HCT116 (cell line): ENCODE data around the gene LRRC1. TPM values are rescaled to one million over a fixed set of nuclear protein-coding genes. Genes with fewer than 3 reads are reported as not detected.

Experiments used
- ATAC-seq: fragments of 200-7000 bp; cut with Tn5 transposase; 2 replicates; pipeline ENCODE4 v1.9.1; 2020; ENCODE audit warnings: mild to moderate bottlenecking, moderate library complexity
- BruUV-seq: library from RNA; stranded (reverse); fragments of 400-500 nt; replicated peaks from 2 replicates; lab custom pipeline; 2021; lab: Mats Ljungman, UMichigan
- CTCF ChIA-PET: fragments of 300-600 bp; sonication (Branson Sonifier 250); formaldehyde crosslinking; loops from one replicate; lab custom pipeline; 2021; ENCODE audit warnings: antibody characterized with exemption; lab: Charles Lee
- POLR2A ChIA-PET: fragments of 300-600, 350-600 bp; sonication (Branson Sonifier 250); formaldehyde crosslinking; loops from one replicate; lab custom pipeline; 2021; ENCODE audit warnings: antibody characterized with exemption; lab: Charles Lee
- RAD21 ChIA-PET, 2 experiments: fragments of 300-600 bp; sonication (Branson Sonifier 250); formaldehyde crosslinking; loops; one replicate each; lab custom pipeline; 2023; ENCODE audit warnings: low total read pairs in 2 of 2; ENCODE audit not compliant: uncharacterized antibody in 2 of 2, unreplicated experiment in 2 of 2, low non-redundant PET in 1 of 2; lab: Charles Lee
- DNase-seq: peaks from one replicate; pipeline ENCODE4 v3.0.0-alpha.2; 2010; ENCODE audit warnings: low read depth, low spot score
- H2AFZ ChIP-seq: fragments of 200-600 bp; shearing (Covaris generic), sonication (generic); 2 replicates; pipeline ENCODE4 v1.6.1; 2017; ENCODE audit warnings: low read depth, mixed run types, mixed read lengths, antibody characterized with exemption, low read length; ENCODE audit not compliant: poor library complexity, severe bottlenecking
- H3K27ac ChIP-seq: 2 replicates; pipeline ENCODE4 v1.5.1; 2012; ENCODE audit warnings: low read depth, low read length
- H3K27me3 ChIP-seq: fragments of 200-600 bp; sonication (generic); 2 replicates; pipeline ENCODE4 v1.6.1; 2016; ENCODE audit warnings: mixed run types, low read length, mixed read lengths; ENCODE audit not compliant: insufficient read depth
- H3K36me3 ChIP-seq, 2 experiments: fragments of 200-500 bp in 1 of 2; fragments of 200-600 bp in 1 of 2; sonication (Bioruptor generic) in 1 of 2; sonication (generic) in 1 of 2; 2 replicates each; pipeline versions ENCODE4 v1.5.1 to v1.6.1; 2014 to 2016; ENCODE audit warnings: low read length in 2 of 2, inconsistent platforms in 1 of 2, mixed read lengths in 1 of 2, mixed run types in 1 of 2; ENCODE audit not compliant: insufficient read depth in 2 of 2, control insufficient read depth in 1 of 2
- H3K4me1 ChIP-seq, 2 experiments: fragments of 200-600 bp in 1 of 2; sonication (generic) in 1 of 2; 2 replicates each; pipeline versions ENCODE4 v1.5.1 to v1.6.1; 2012 to 2017; ENCODE audit warnings: low read length in 2 of 2, inconsistent platforms in 1 of 2, mild to moderate bottlenecking in 1 of 2, mixed read lengths in 1 of 2, mixed run types in 1 of 2, moderate library complexity in 1 of 2; ENCODE audit not compliant: insufficient read depth in 2 of 2, control insufficient read depth in 1 of 2
- H3K4me2 ChIP-seq: fragments of 200-600 bp; sonication (generic); 2 replicates; pipeline ENCODE4 v1.6.1; 2017; ENCODE audit warnings: mixed run types, low read length, mixed read lengths
- H3K4me3 ChIP-seq, 2 experiments: fragments of 200-600 bp in 1 of 2; sonication (generic) in 1 of 2; replicated peaks in 1 of 2; 2 replicates each; pipeline ENCODE4 v1.5.1; 2011 to 2016; ENCODE audit warnings: low read length in 2 of 2, control low read depth in 1 of 2, low read depth in 1 of 2, mild to moderate bottlenecking in 1 of 2, mixed read lengths in 1 of 2, mixed run types in 1 of 2
- H3K79me2 ChIP-seq: fragments of 200-600 bp; sonication (generic); 2 replicates; pipeline ENCODE4 v1.6.1; 2017; ENCODE audit warnings: mild to moderate bottlenecking, mixed run types, low read length, moderate library complexity, mixed read lengths; ENCODE audit not compliant: insufficient read depth
- H3K9ac ChIP-seq: fragments of 200-600 bp; sonication (generic); 2 replicates; pipeline ENCODE4 v1.6.1; 2016; ENCODE audit warnings: low read length, mixed read lengths
- H3K9me2 ChIP-seq: fragments of 200-600 bp; sonication (generic), shearing (Covaris generic); 2 replicates; pipeline ENCODE4 v1.6.1; 2017; ENCODE audit warnings: mixed run types, mild to moderate bottlenecking, moderate library complexity; ENCODE audit not compliant: insufficient read depth
- H3K9me3 ChIP-seq, 2 experiments: fragments of 200-500 bp in 1 of 2; fragments of 200-600 bp in 1 of 2; sonication (Bioruptor generic) in 1 of 2; sonication (generic) in 1 of 2; 2 replicates each; pipeline ENCODE4 v1.6.1; 2014 to 2017; ENCODE audit warnings: low read length in 2 of 2, mixed read lengths in 2 of 2, inconsistent platforms in 1 of 2, low read depth in 1 of 2, mild to moderate bottlenecking in 1 of 2, mixed run types in 1 of 2, moderate library complexity in 1 of 2; ENCODE audit not compliant: control insufficient read depth in 1 of 2, insufficient read depth in 1 of 2
- H4K20me1 ChIP-seq: fragments of 200-600 bp; sonication (generic), shearing (Covaris generic); 2 replicates; pipeline ENCODE4 v1.6.1; 2017; ENCODE audit warnings: mixed run types, mild to moderate bottlenecking, moderate library complexity; ENCODE audit not compliant: insufficient read depth
- CEBPB ChIP-seq: IDR thresholded peaks from 2 replicates; pipeline ENCODE4 v1.6.1; 2012; ENCODE audit warnings: low read depth
- EGR1 ChIP-seq: IDR thresholded peaks from 2 replicates; pipeline ENCODE4 v1.6.1; 2012; ENCODE audit warnings: low read depth
- ELF1 ChIP-seq: IDR thresholded peaks from 2 replicates; pipeline ENCODE4 v1.6.1; 2012; ENCODE audit warnings: low read depth, borderline replicate concordance
- EZH2 ChIP-seq: fragments of 200-600 bp; sonication (generic); IDR thresholded peaks from 2 replicates; pipeline ENCODE4 v1.6.1; 2017; ENCODE audit warnings: antibody characterized with exemption, mixed run types
- JUND ChIP-seq: IDR thresholded peaks from 2 replicates; pipeline ENCODE4 v1.6.1; 2012
- POLR2A ChIP-seq: IDR thresholded peaks from 2 replicates; pipeline ENCODE4 v1.7.0; 2011; ENCODE audit warnings: borderline replicate concordance; ENCODE audit not compliant: insufficient read depth, insufficient read length; ENCODE audit errors: extremely low read depth
- RAD21 ChIP-seq: IDR thresholded peaks from 2 replicates; pipeline ENCODE4 v1.6.1; 2012; ENCODE audit warnings: low read depth, mild to moderate bottlenecking
- SP1 ChIP-seq: IDR thresholded peaks from 2 replicates; pipeline ENCODE4 v1.6.1; 2012; ENCODE audit warnings: low read depth
- TCF7L2 ChIP-seq: IDR thresholded peaks from 2 replicates; pipeline ENCODE4 v1.7.0; 2011; ENCODE audit warnings: borderline replicate concordance, inconsistent platforms; ENCODE audit not compliant: insufficient read depth, insufficient read length; ENCODE audit errors: extremely low read depth
- ZFX ChIP-seq: fragments of 450-650 bp; IDR thresholded peaks from 2 replicates; pipeline ENCODE4 v1.6.1; 2017
- intact Hi-C: fragments of 100-400 bp; cut with micrococcal nuclease; formaldehyde crosslinking; loops from 2 replicates; pipeline ENCODE4 v1.10.0; 2022
- total RNA-seq: library from RNA; stranded (reverse); gene quantifications from one replicate; pipeline ENCODE4 v1.2.1, GENCODE V29; 2021; ENCODE audit not compliant: unreplicated experiment
- TF ChIP-seq, protein P1 (sequence below): IDR thresholded peaks from 2 replicates; pipeline ENCODE4 v1.6.1; 2012
- TF ChIP-seq, protein P2 (sequence below): IDR thresholded peaks from 2 replicates; pipeline ENCODE4 v1.6.1; 2011; ENCODE audit warnings: mild to moderate bottlenecking, low read length, moderate library complexity; ENCODE audit not compliant: insufficient replicate concordance; ENCODE audit errors: extremely low read depth
- TF ChIP-seq, protein P3 (sequence below), 3 experiments: fragments of 200-600 bp in 1 of 3; sonication (generic) in 1 of 3; IDR thresholded peaks in 2 of 3; conservative IDR thresholded peaks in 1 of 3; 2 replicates each; pipeline ENCODE4 v1.5.1; 2012 to 2017; ENCODE audit warnings: low read depth in 2 of 3, low read length in 2 of 3, antibody characterized with exemption in 1 of 3, borderline replicate concordance in 1 of 3, control low read depth in 1 of 3, mild to moderate bottlenecking in 1 of 3, mixed read lengths in 1 of 3, mixed run types in 1 of 3, moderate library complexity in 1 of 3; ENCODE audit not compliant: insufficient read depth in 1 of 3
- TF ChIP-seq, protein P4 (sequence below): IDR thresholded peaks from 2 replicates; pipeline ENCODE4 v1.6.1; 2012; ENCODE audit warnings: low read depth

The LRRC1 gene
- total RNA-seq, 1 experiment from 2014 or later = 19.8 TPM

DNA sequence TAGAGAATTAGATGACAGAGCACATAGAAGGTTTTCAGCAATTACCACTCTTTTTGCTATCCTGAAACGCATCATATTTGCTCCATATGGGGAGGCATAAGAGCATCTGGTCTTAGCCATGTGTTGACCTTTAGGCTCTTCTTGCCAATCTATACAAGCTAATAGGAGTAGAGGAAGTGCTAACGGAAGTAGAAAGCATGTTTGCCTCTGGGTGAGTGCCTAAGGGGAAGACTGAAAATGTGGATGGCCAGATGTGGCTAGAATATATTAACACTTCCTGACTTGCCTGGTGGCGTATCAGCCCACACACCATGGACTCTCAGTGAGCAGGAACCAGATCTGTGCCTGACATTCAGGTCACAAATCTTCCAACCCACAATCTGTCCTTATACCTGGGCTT lies 136.3 kb downstream of the LRRC1 start:
- H4K20me1 ChIP-seq = no peaks in the 10 kb centered on the region
- H3K9me3 ChIP-seq = no peaks in the 10 kb centered on the region
- POLR2A ChIA-PET = no interaction called here
- H3K27me3 ChIP-seq = no peaks in the 10 kb centered on the region
- no peak for TF ChIP-seq SP1
- TF ChIP-seq, protein P1, sequence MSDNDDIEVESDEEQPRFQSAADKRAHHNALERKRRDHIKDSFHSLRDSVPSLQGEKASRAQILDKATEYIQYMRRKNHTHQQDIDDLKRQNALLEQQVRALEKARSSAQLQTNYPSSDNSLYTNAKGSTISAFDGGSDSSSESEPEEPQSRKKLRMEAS = no peak
- TF ChIP-seq TCF7L2 = no peak
- TF ChIP-seq ZFX = no peak
- TF ChIP-seq RAD21 = no peak
- TF ChIP-seq, protein P2, sequence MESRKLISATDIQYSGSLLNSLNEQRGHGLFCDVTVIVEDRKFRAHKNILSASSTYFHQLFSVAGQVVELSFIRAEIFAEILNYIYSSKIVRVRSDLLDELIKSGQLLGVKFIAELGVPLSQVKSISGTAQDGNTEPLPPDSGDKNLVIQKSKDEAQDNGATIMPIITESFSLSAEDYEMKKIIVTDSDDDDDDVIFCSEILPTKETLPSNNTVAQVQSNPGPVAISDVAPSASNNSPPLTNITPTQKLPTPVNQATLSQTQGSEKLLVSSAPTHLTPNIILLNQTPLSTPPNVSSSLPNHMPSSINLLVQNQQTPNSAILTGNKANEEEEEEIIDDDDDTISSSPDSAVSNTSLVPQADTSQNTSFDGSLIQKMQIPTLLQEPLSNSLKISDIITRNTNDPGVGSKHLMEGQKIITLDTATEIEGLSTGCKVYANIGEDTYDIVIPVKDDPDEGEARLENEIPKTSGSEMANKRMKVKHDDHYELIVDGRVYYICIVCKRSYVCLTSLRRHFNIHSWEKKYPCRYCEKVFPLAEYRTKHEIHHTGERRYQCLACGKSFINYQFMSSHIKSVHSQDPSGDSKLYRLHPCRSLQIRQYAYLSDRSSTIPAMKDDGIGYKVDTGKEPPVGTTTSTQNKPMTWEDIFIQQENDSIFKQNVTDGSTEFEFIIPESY = no peak
- TF ChIP-seq, all 23 proteins: peak for 0
- Histone ChIP-seq H3K79me2 (no peaks in the 10 kb centered on the region), H2AFZ (no peak overlapping the region), H3K36me3 (no peaks in the 10 kb centered on the region), H3K9me2 (no peaks in the 10 kb centered on the region), H3K4me3 (no peak overlapping the region), H3K9ac (no peak overlapping the region), H3K4me2 (no peak overlapping the region), H3K4me1 (peaks cover 43 to 44% of the 10 kb centered on the region in 2 experiments), H3K27ac (no peak overlapping the region)
- ATAC-seq = no peak
- ChIA-PET RAD21 (no interaction called here), CTCF (no interaction called here)
- DNase-seq = no peak
- BruUV-seq = no TSS peak
- intact Hi-C loops = no loop called here

DNA sequence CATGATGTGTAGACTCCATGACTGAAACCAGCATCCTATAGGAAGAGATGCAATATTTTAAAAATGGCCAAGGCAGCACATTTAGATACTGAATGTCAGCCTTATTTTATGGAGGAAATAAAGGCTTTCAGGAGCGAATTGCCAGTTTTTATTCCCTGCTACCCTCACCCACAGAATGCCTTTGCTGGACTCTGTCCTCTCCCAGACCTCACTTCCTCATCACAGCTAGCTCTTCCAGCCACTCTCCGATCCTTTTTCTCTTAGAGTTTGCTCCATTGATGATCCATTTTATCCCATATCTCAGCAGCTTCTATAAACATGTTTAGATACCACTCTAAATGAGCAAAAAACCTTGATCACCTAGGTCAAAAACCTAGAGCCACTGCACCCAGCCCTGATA lies 137.7 kb downstream of the LRRC1 start:
- Histone ChIP-seq H2AFZ (no peak overlapping the region), H3K79me2 (no peaks in the 10 kb centered on the region), H3K36me3 (no peaks in the 10 kb centered on the region), H3K27me3 (no peaks in the 10 kb centered on the region), H3K4me2 (no peak overlapping the region), H3K4me3 (no peak overlapping the region), H3K9me3 (no peaks in the 10 kb centered on the region), H3K27ac (no peak overlapping the region), H3K4me1 (peaks cover 29 to 30% of the 10 kb centered on the region in 2 experiments), H4K20me1 (no peaks in the 10 kb centered on the region), H3K9me2 (no peaks in the 10 kb centered on the region), H3K9ac (no peak overlapping the region)
- ATAC-seq (no peak), DNase-seq (no peak)
- BruUV-seq = no TSS peak
- ChIA-PET CTCF (no interaction called here), POLR2A (no interaction called here), RAD21 (no interaction called here)
- intact Hi-C loops = no loop called here
- TF ChIP-seq TCF7L2 (no peak), ELF1 (no peak), POLR2A (no peak), EZH2 (no peak), SP1 (no peak), EGR1 (no peak), CEBPB (no peak), JUND (no peak)
- TF ChIP-seq, protein P3, sequence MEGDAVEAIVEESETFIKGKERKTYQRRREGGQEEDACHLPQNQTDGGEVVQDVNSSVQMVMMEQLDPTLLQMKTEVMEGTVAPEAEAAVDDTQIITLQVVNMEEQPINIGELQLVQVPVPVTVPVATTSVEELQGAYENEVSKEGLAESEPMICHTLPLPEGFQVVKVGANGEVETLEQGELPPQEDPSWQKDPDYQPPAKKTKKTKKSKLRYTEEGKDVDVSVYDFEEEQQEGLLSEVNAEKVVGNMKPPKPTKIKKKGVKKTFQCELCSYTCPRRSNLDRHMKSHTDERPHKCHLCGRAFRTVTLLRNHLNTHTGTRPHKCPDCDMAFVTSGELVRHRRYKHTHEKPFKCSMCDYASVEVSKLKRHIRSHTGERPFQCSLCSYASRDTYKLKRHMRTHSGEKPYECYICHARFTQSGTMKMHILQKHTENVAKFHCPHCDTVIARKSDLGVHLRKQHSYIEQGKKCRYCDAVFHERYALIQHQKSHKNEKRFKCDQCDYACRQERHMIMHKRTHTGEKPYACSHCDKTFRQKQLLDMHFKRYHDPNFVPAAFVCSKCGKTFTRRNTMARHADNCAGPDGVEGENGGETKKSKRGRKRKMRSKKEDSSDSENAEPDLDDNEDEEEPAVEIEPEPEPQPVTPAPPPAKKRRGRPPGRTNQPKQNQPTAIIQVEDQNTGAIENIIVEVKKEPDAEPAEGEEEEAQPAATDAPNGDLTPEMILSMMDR (IDR thresholded peaks at IDR 0.05 in 2 of 3, conservative IDR thresholded peaks at IDR 0.05 in 1 of 3; ENCODE audit: borderline replicate concordance in 1 of 3, insufficient read depth in 1 of 3, low read depth in 2 of 3, low read length in 2 of 3) = no peak
- TF ChIP-seq, protein P4, sequence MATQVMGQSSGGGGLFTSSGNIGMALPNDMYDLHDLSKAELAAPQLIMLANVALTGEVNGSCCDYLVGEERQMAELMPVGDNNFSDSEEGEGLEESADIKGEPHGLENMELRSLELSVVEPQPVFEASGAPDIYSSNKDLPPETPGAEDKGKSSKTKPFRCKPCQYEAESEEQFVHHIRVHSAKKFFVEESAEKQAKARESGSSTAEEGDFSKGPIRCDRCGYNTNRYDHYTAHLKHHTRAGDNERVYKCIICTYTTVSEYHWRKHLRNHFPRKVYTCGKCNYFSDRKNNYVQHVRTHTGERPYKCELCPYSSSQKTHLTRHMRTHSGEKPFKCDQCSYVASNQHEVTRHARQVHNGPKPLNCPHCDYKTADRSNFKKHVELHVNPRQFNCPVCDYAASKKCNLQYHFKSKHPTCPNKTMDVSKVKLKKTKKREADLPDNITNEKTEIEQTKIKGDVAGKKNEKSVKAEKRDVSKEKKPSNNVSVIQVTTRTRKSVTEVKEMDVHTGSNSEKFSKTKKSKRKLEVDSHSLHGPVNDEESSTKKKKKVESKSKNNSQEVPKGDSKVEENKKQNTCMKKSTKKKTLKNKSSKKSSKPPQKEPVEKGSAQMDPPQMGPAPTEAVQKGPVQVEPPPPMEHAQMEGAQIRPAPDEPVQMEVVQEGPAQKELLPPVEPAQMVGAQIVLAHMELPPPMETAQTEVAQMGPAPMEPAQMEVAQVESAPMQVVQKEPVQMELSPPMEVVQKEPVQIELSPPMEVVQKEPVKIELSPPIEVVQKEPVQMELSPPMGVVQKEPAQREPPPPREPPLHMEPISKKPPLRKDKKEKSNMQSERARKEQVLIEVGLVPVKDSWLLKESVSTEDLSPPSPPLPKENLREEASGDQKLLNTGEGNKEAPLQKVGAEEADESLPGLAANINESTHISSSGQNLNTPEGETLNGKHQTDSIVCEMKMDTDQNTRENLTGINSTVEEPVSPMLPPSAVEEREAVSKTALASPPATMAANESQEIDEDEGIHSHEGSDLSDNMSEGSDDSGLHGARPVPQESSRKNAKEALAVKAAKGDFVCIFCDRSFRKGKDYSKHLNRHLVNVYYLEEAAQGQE = no peak
